Lung (tissue), 12 donors: Measurements from ENCODE around the gene KCTD21. TPM values are rescaled to one million over a fixed set of nuclear protein-coding genes. Genes with fewer than 3 reads are reported as not detected.

Experiments used
- ATAC-seq: fragments of 200-7000 bp; cut with Tn5 transposase; one replicate; pipeline ENCODE4 v1.9.1; 2020; ENCODE audit warnings: moderate number of reproducible peaks; ENCODE audit not compliant: insufficient read depth, low FRiP score
- DNase-seq, 3 donors: peaks; one replicate each; pipeline ENCODE4 v3.0.0-alpha.2; 2013 to 2017
- H3K27ac ChIP-seq, 2 donors: one replicate each; pipeline ENCODE4 v1.5.1; 2013; ENCODE audit warnings: mild to moderate bottlenecking in 2 of 2, moderate library complexity in 2 of 2, control low read depth in 1 of 2, inconsistent platforms in 1 of 2, low read depth in 1 of 2, low read length in 1 of 2
- H3K27me3 ChIP-seq, 3 donors: one replicate each; pipeline ENCODE4 v1.5.1; 2013; ENCODE audit warnings: low read length in 2 of 3; ENCODE audit not compliant: control insufficient read depth in 3 of 3, insufficient read depth in 3 of 3
- H3K36me3 ChIP-seq, 4 donors: one replicate each; pipeline ENCODE4 v1.5.1; 2013; ENCODE audit warnings: low read length in 4 of 4, mild to moderate bottlenecking in 1 of 4, moderate library complexity in 1 of 4; ENCODE audit not compliant: control insufficient read depth in 4 of 4, insufficient read depth in 4 of 4
- H3K4me1 ChIP-seq, 5 donors: one replicate each; pipeline ENCODE4 v1.5.1; 2013; ENCODE audit warnings: low read length in 5 of 5, mild to moderate bottlenecking in 2 of 5, moderate library complexity in 1 of 5; ENCODE audit not compliant: control insufficient read depth in 5 of 5, insufficient read depth in 5 of 5
- H3K4me3 ChIP-seq: one replicate; pipeline ENCODE4 v1.5.1; 2013; ENCODE audit warnings: mild to moderate bottlenecking, control low read depth, moderate library complexity
- H3K9ac ChIP-seq, 2 donors: one replicate each; pipeline ENCODE4 v1.5.1; 2013; ENCODE audit warnings: low read length in 2 of 2, control low read depth in 1 of 2; ENCODE audit not compliant: insufficient read depth in 1 of 2
- H3K9me3 ChIP-seq, 4 donors: one replicate each; pipeline ENCODE4 v1.5.1; 2013; ENCODE audit warnings: low read length in 3 of 4, mild to moderate bottlenecking in 1 of 4, moderate library complexity in 1 of 4; ENCODE audit not compliant: control insufficient read depth in 4 of 4, insufficient read depth in 3 of 4
- CTCF ChIP-seq: IDR thresholded peaks from 2 replicates; pipeline ENCODE4 v1.5.1; 2012; ENCODE audit warnings: mild to moderate bottlenecking; ENCODE audit errors: control extremely low read depth, extremely low read depth
- WGBS, 2 donors: extraction: QIAGEN DNeasy Blood & Tissue Kit; methylation state at CpG; one replicate each; pipeline ENCODE4 v1.1.7; 2013; 5-methylcytosine and 5-hydroxymethylcytosine counted together
- polyA plus RNA-seq, 2 donors: library from polyadenylated mRNA; stranded (reverse); fragments of 200-250 nt; gene quantifications; one replicate each; pipeline ENCODE4 v1.2.1, GENCODE V29; 2013
- total RNA-seq, 2 donors: library from RNA; depleted of rRNA in 1 of 2; stranded (reverse); fragments of >200 nt in 1 of 2; gene quantifications; one replicate each; pipeline ENCODE4 v1.2.1, GENCODE V29; 2014 to 2021
- donor health status: control.
- donor health status: control.
- donor health status: Bipolar disorder and iron deficiency.
- donor health status: healthy.
- donor health status: DM: yes; HTN: yes; CAD: no.

Gene KCTD21
- total and polyA plus RNA-seq, 4 donors, result 4.1 to 10.8 (median 7.5) TPM

GRCh38 chr11:78209478-78209877 is 21.1 kb upstream of the KCTD21 start:
- Histone ChIP-seq H3K4me3 (no peak overlapping the region), H3K9ac (no peak overlapping the region), H3K4me1 (peaks cover 0 to 3% (median 0%) of the 10 kb centered on the region in 5 donors), H3K27ac (no peak overlapping the region), H3K27me3 (no peaks in the 10 kb centered on the region), H3K36me3 (peaks cover under 1 to 36% (median 19%) of the 10 kb centered on the region in 4 donors), H3K9me3 (no peaks in the 10 kb centered on the region)
- no peak for TF ChIP-seq CTCF
- DNase-seq, result no peak
- ATAC-seq, result no peak
- WGBS, 2 donors, result 92 to 95% methylated on average over 18 of the region's 18 CpGs

GRCh38 chr11:78208257-78209165 is 20.1 kb upstream of the KCTD21 start:
- no peak overlapping the region for H3K27ac ChIP-seq
- ATAC-seq (no peak), DNase-seq (no peak)
- H3K4me3 ChIP-seq, result no peak overlapping the region
- TF ChIP-seq CTCF, result no peak
- no peaks in the 10 kb centered on the region for H3K27me3 ChIP-seq
- 92 to 93% methylated on average over 16 of the region's 16 CpGs for WGBS, 2 donors
- peaks cover 0 to 32% (median 17%) of the 10 kb centered on the region in 4 donors for H3K36me3 ChIP-seq
- H3K9me3 ChIP-seq, result no peaks in the 10 kb centered on the region
- H3K4me1 ChIP-seq, result peaks cover 0 to 3% (median 0%) of the 10 kb centered on the region in 5 donors
- no peak overlapping the region for H3K9ac ChIP-seq

GRCh38 chr11:78207532-78208256 is 19.3 kb upstream of the KCTD21 start:
- Histone ChIP-seq H3K27ac (no peak overlapping the region), H3K36me3 (peaks cover 0 to 26% (median 15%) of the 10 kb centered on the region in 4 donors)
- no peak for DNase-seq

More at GRCh38 chr11:78207532-78208256, 19.3 kb upstream of the KCTD21 start:
- Histone ChIP-seq H3K9ac (no peak overlapping the region), H3K27me3 (no peaks in the 10 kb centered on the region), H3K4me3 (no peak overlapping the region), H3K9me3 (no peaks in the 10 kb centered on the region), H3K4me1 (peaks cover 0 to 4% (median 0%) of the 10 kb centered on the region in 5 donors)
- TF ChIP-seq CTCF, result no peak
- no peak for ATAC-seq
- WGBS, 2 donors, result 94% methylated on average over 11 of the region's 11 CpGs
